Ovary (tissue), 3 donors: ENCODE measurements around the gene CORO6.

Experiments
- POLR2A ChIP-seq: fragments of 450-650 bp; IDR thresholded peaks from one replicate; pipeline ENCODE4 v1.6.1; 2017; ENCODE audit warnings: antibody characterized with exemption, mild to moderate bottlenecking, moderate library complexity
- TF ChIP-seq, protein P1 (sequence below), 3 donors: fragments of 450-650 bp in 2 of 3; fragments of 200-600 bp in 1 of 3; IDR thresholded peaks; one replicate each; pipeline versions ENCODE4 v1.5.1 to v1.8.0; 2016 to 2022; ENCODE audit warnings: antibody characterized with exemption in 3 of 3, mild to moderate bottlenecking in 1 of 3
- donor health status: DM: no; HTN: no; CAD: no.

DNA sequence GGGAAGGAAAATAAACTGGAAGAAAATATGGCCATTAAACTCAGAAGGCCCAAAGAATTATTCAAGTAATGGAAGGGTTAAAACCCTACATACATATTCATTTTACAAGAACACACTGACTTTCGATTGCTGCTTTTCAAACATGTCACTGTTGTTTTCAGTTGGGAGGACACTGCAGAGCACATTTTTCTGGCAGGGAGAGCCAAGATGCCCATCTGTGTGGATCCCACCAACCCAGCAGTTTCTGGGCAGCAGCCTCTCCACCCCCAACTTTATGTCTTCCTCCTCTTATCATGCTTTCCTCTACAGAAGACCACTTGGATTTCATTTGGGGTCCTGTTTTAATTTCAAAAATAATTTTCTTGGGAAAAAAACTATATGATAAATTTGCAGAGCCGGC, 7.1 kb upstream of the CORO6 start:
- TF ChIP-seq, protein P1, sequence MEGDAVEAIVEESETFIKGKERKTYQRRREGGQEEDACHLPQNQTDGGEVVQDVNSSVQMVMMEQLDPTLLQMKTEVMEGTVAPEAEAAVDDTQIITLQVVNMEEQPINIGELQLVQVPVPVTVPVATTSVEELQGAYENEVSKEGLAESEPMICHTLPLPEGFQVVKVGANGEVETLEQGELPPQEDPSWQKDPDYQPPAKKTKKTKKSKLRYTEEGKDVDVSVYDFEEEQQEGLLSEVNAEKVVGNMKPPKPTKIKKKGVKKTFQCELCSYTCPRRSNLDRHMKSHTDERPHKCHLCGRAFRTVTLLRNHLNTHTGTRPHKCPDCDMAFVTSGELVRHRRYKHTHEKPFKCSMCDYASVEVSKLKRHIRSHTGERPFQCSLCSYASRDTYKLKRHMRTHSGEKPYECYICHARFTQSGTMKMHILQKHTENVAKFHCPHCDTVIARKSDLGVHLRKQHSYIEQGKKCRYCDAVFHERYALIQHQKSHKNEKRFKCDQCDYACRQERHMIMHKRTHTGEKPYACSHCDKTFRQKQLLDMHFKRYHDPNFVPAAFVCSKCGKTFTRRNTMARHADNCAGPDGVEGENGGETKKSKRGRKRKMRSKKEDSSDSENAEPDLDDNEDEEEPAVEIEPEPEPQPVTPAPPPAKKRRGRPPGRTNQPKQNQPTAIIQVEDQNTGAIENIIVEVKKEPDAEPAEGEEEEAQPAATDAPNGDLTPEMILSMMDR (IDR thresholded peaks at IDR 0.05) = no peak
- TF ChIP-seq POLR2A = no peak
